HepG2 (cell line): ENCODE measurements around the gene ZSWIM5. TPM values are rescaled to one million over a fixed set of nuclear protein-coding genes. Genes with fewer than 3 reads are reported as not detected.

ENCODE experiments used
- ATAC-seq: fragments of 200-7000 bp; cut with Tn5 transposase; 3 replicates; pipeline ENCODE4 v1.9.1; 2020; ENCODE audit warnings: mild to moderate bottlenecking, moderate library complexity
- BruUV-seq: library from RNA; stranded (reverse); fragments of 400-500 nt; replicated peaks from 2 replicates; lab custom pipeline; 2021; lab: Mats Ljungman, UMichigan
- CTCF ChIA-PET: fragments of 300-600 bp; formaldehyde crosslinking; extraction: SDS; loops from one replicate; lab custom pipeline; 2021; ENCODE audit warnings: low total read pairs, inconsistent platforms, low intra/inter-chr PET ratio; lab: Yijun Ruan, JAX
- POLR2A ChIA-PET: fragments of 350-600 bp; sonication (Branson Sonifier 250); formaldehyde crosslinking; loops from one replicate; lab custom pipeline; 2020; ENCODE audit warnings: antibody characterized with exemption, inconsistent platforms; lab: Yijun Ruan, JAX
- DNase-seq: peaks from one replicate; pipeline ENCODE4 v3.0.0-alpha.2; 2015; ENCODE audit warnings: low spot score
- FAIRE-seq: peaks from 3 replicates; lab custom pipeline; 2011; peaks lifted over from hg19 to GRCh38; lab: Jason Lieb, UNC
- H2AFZ ChIP-seq: one replicate; pipeline ENCODE4 v1.6.1; 2011; ENCODE audit warnings: low read length, inconsistent platforms
- H3K27ac ChIP-seq: fragments of 300-600 bp; 3 replicates; pipeline ENCODE4 v1.8.0; 2011; ENCODE audit warnings: mixed run types, mild to moderate bottlenecking, mixed read lengths, low read length, inconsistent platforms; ENCODE audit not compliant: insufficient read depth; ENCODE audit errors: extremely low read length
- H3K27me3 ChIP-seq, 2 experiments: fragments of 200-600 bp in 1 of 2; 2 replicates in 1 of 2; 3 replicates in 1 of 2; pipeline versions ENCODE4 v1.6.0 to v1.8.0; 2011; ENCODE audit warnings: low read length in 2 of 2, mild to moderate bottlenecking in 2 of 2, moderate library complexity in 2 of 2, inconsistent platforms in 1 of 2; ENCODE audit not compliant: insufficient read depth in 2 of 2, control insufficient read depth in 1 of 2
- H3K36me3 ChIP-seq, 2 experiments: fragments of 200-600 bp in 1 of 2; replicated peaks in 1 of 2; 2 replicates in 1 of 2; 3 replicates in 1 of 2; pipeline versions ENCODE4 v1.5.1 to v1.8.0; 2011; ENCODE audit warnings: low read length in 2 of 2, inconsistent platforms in 1 of 2; ENCODE audit not compliant: insufficient read depth in 2 of 2, control insufficient read depth in 1 of 2
- H3K4me1 ChIP-seq: 2 replicates; pipeline ENCODE4 v1.5.1; 2012; ENCODE audit warnings: low read length, inconsistent platforms; ENCODE audit not compliant: insufficient read depth
- H3K4me2 ChIP-seq: 2 replicates; pipeline ENCODE4 v1.6.0; 2011; ENCODE audit warnings: low read depth, low read length, inconsistent platforms
- H3K4me3 ChIP-seq, 3 experiments: fragments of 200-600 bp in 1 of 3; sonication (generic), shearing (Covaris generic) in 1 of 3; replicated peaks in 1 of 3; 2 replicates each; pipeline ENCODE4 v1.5.1; 2011 to 2016; ENCODE audit warnings: low read length in 3 of 3, inconsistent platforms in 2 of 3, low read depth in 2 of 3, mild to moderate bottlenecking in 2 of 3, control low read depth in 1 of 3, mixed read lengths in 1 of 3; ENCODE audit not compliant: insufficient read depth in 1 of 3
- H3K79me2 ChIP-seq: one replicate; pipeline ENCODE4 v1.6.1; 2011; ENCODE audit warnings: low read length, inconsistent platforms; ENCODE audit not compliant: insufficient read depth
- H3K9ac ChIP-seq: 2 replicates; pipeline ENCODE4 v1.6.0; 2011; ENCODE audit warnings: mild to moderate bottlenecking, low read depth, low read length, inconsistent platforms; ENCODE audit not compliant: insufficient read depth
- H3K9me3 ChIP-seq: 2 replicates; pipeline ENCODE4 v1.5.1; 2012; ENCODE audit warnings: mild to moderate bottlenecking, low read length
- H4K20me1 ChIP-seq: 2 replicates; pipeline ENCODE4 v1.6.0; 2011; ENCODE audit warnings: inconsistent platforms, mild to moderate bottlenecking, low read length, moderate library complexity; ENCODE audit not compliant: insufficient read depth
- ATF1 ChIP-seq: IDR thresholded peaks from 2 replicates; pipeline ENCODE4 v1.6.1; 2016; ENCODE audit warnings: mild to moderate bottlenecking, control low read depth
- GFI1 ChIP-seq: sonication (generic); formaldehyde crosslinking; IDR thresholded peaks from 2 replicates; pipeline ENCODE4 v1.5.0; 2020; ENCODE audit warnings: missing genetic modification reagents, mild to moderate bottlenecking, borderline replicate concordance
- HNF4A ChIP-seq: sonication (generic); formaldehyde crosslinking; IDR thresholded peaks from 2 replicates; pipeline ENCODE4 v1.4.0; 2020; ENCODE audit warnings: missing genetic modification reagents
- HOXA3 ChIP-seq: sonication (generic); formaldehyde crosslinking; IDR thresholded peaks from 2 replicates; pipeline ENCODE4 v1.5.0; 2020; ENCODE audit warnings: missing genetic modification reagents
- MAFF ChIP-seq: IDR thresholded peaks from 2 replicates; pipeline ENCODE4 v1.6.1; 2011; ENCODE audit warnings: low read depth, low read length, improper control_type of control experiment
- MAFK ChIP-seq, 2 experiments: IDR thresholded peaks in 1 of 2; conservative IDR thresholded peaks in 1 of 2; 2 replicates each; pipeline ENCODE4 v1.6.1; 2011; ENCODE audit warnings: improper control_type of control experiment in 2 of 2, low read length in 2 of 2
- ZNF644 ChIP-seq: IDR thresholded peaks from 2 replicates; pipeline ENCODE4 v1.6.1; 2016; ENCODE audit warnings: low read depth
- WGBS: methylation state at CpG from one replicate; pipeline ENCODE4 v1.1.6; 2017; ENCODE audit warnings: low lambda C conversion rate; 5-methylcytosine and 5-hydroxymethylcytosine counted together
- in situ Hi-C: cut with HindIII; loops from 2 replicates; pipeline ENCODE4 v1.10.0; 2017; ENCODE audit warnings: low pct_unique_long_range_greater_than_20kb; ENCODE audit not compliant: extremely low pct_ligation_motif_present
- intact Hi-C: fragments of 100-400 bp; cut with micrococcal nuclease; formaldehyde crosslinking; loops from one replicate; pipeline ENCODE4 v1.10.0; 2022; ENCODE audit not compliant: unreplicated experiment
- polyA plus RNA-seq, 8 experiments: library from polyadenylated mRNA; depleted of rRNA in 3 of 8; stranded (reverse) in 7 of 8; unstranded in 1 of 8; fragments of >200 nt; fragmentation: Illumina TruSeq in 4 of 8; extraction: Trizol in 4 of 8; gene quantifications; 2 replicates each; pipeline versions ENCODE4 v1.2.1 to v1.2.3, GENCODE V29; 2011 to 2016; ENCODE audit warnings: low read depth in 4 of 8, missing spikeins in 1 of 8, mixed read lengths in 1 of 8; ENCODE audit not compliant: insufficient read depth in 1 of 8
- total RNA-seq, 5 experiments: library from RNA; depleted of rRNA; stranded (reverse); fragments of >200 nt; fragmentation: Illumina TruSeq; extraction: Trizol; gene quantifications; 2 replicates each; pipeline ENCODE4 v1.2.3, GENCODE V29; 2016; ENCODE audit warnings: low read depth in 1 of 5
- TF ChIP-seq, protein P1 (sequence below): sonication (generic); formaldehyde crosslinking; IDR thresholded peaks from 2 replicates; pipeline ENCODE4 v1.4.0; 2020; ENCODE audit warnings: missing genetic modification reagents, low read depth, mild to moderate bottlenecking, borderline replicate concordance

The ZSWIM5 gene
- total and polyA plus RNA-seq, 2 of the 13 experiments (the other 11 are each of a cell fraction or from before 2014, with no cell fraction given), result 11.0 to 20.6 TPM

DNA sequence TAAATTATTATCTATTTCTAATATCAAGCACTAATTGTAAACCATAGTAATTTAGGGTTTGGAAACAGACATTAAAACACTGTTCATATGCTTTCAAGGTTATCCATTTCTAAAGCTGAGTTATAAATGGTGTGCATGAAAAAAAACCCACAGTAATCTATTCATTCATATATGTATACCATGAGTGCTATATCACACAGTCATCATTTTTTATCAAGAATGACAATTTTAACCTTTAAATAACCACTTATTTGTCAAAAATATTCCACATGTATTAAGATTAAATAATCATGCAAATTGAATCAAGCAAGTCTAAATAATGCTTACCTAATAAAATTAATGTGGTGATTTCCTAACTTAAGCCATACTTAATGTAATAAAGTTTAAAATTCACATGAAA, 6.0 kb downstream of the ZSWIM5 start:
- H3K4me2 ChIP-seq, result no peak overlapping the region
- no peaks in the 10 kb centered on the region for H3K36me3 ChIP-seq
- CTCF ChIA-PET, result no interaction called here
- TF ChIP-seq MAFF (peak; percentile 65), HOXA3 (CRISPR knock-in tag) (no peak), MAFK (conservative IDR thresholded peaks at IDR 0.05 in 1 of 2, IDR thresholded peaks at IDR 0.05 in 1 of 2; ENCODE audit: low read length in 2 of 2) (peak; percentile 59 to 71)
- POLR2A ChIA-PET, result no interaction called here
- FAIRE-seq (no peak), DNase-seq (no peak), ATAC-seq (no peak)
- peaks cover 94% of the 10 kb centered on the region for H3K79me2 ChIP-seq
- no peak overlapping the region for H3K9ac ChIP-seq
- no peaks in the 10 kb centered on the region for H3K9me3 ChIP-seq
- no peak overlapping the region for H2AFZ ChIP-seq
- no peaks in the 10 kb centered on the region; a peak in 1 of 5 replicates for H3K27me3 ChIP-seq
- BruUV-seq, result no TSS peak
- peaks cover 8% of the 10 kb centered on the region for H4K20me1 ChIP-seq
- intact Hi-C loops (loop anchor here (10.0 kb wide), 1 partner anchor 66 kb away; no protein-coding TSS in a partner anchor), in situ Hi-C loops (no loop called here)
- no peak overlapping the region for H3K27ac ChIP-seq
- H3K4me3 ChIP-seq, result no peak overlapping the region
- H3K4me1 ChIP-seq, result peaks cover 60% of the 10 kb centered on the region

DNA sequence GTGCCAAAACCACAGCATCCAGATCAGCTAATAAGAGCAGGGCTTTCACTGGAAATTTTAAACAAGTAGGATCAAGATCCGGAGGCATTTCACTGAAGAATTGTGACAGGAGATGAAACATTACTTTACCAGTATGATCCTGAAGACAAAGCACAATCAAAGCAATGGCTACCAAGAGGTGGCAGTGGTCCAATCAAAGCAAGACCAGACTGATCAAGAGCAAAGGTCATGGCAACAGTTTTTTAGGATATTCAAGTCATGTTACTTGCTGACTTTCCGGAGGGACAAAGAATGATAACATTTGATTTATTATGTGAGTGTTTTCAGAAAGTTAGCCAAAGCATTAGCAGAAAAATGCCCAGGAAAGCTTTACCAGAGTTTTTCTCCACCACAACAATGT, 8.2 kb downstream of the ZSWIM5 start:
- no peak overlapping the region for H3K9ac ChIP-seq
- H3K4me3 ChIP-seq, result no peak overlapping the region
- H3K9me3 ChIP-seq, result no peaks in the 10 kb centered on the region
- ATAC-seq (no peak), DNase-seq (peak; percentile 21), FAIRE-seq (no peak)
- no peak overlapping the region for H3K27ac ChIP-seq
- peaks cover 52% of the 10 kb centered on the region for H3K4me1 ChIP-seq
- in situ Hi-C loops (no loop called here), intact Hi-C loops (no loop called here)
- H3K4me2 ChIP-seq, result no peak overlapping the region
- no peaks in the 10 kb centered on the region for H3K27me3 ChIP-seq
- POLR2A ChIA-PET, result no interaction called here
- TF ChIP-seq, protein P1, sequence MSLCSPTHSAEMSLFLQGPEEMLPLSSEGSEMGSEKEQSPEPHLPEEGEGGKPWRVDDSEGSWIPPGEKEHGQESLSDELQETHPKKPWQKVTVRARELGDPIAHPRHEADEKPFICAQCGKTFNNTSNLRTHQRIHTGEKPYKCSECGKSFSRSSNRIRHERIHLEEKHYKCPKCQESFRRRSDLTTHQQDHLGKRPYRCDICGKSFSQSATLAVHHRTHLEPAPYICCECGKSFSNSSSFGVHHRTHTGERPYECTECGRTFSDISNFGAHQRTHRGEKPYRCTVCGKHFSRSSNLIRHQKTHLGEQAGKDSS, result no peak
- 0 out of 2 replicates have a peak, but pooled peaks have one; percentile 21 for TF ChIP-seq ZNF644 (CRISPR knock-in tag)
- TF ChIP-seq HNF4A (CRISPR knock-in tag), result peak; percentile 38; the same call in 1 of the 2 replicates
- 0 out of 2 replicates have a peak, but pooled peaks have one; percentile 21 for TF ChIP-seq GFI1 (CRISPR knock-in tag)
- no peak for TF ChIP-seq ATF1
- 72% methylated on average over 2 of the region's 2 CpGs for WGBS
- H3K36me3 ChIP-seq, result no peaks in the 10 kb centered on the region
- CTCF ChIA-PET, result no interaction called here
- H3K79me2 ChIP-seq, result peaks cover 86% of the 10 kb centered on the region
- no TSS peak for BruUV-seq
- no peak overlapping the region for H2AFZ ChIP-seq
- H4K20me1 ChIP-seq, result peaks cover 3% of the 10 kb centered on the region; the same call in 1 of the 2 replicates
